IMR-90 (cell line): ENCODE measurements around the gene SLC6A20. TPM values are rescaled to one million over a fixed set of nuclear protein-coding genes. Genes with fewer than 3 reads are reported as not detected.

Experiments
- ATAC-seq: fragments of 200-7000 bp; cut with Tn5 transposase; 2 replicates; pipeline ENCODE4 v1.9.1; 2020; ENCODE audit warnings: low read depth, mild to moderate bottlenecking, moderate library complexity
- BruUV-seq: library from RNA; stranded (reverse); fragments of 400-500 nt; replicated peaks from 2 replicates; lab custom pipeline; 2021; lab: Mats Ljungman, UMichigan
- CTCF ChIA-PET: fragments of 300-600 bp; formaldehyde crosslinking; extraction: SDS; loops from one replicate; lab custom pipeline; 2021; ENCODE audit warnings: antibody characterized with exemption; lab: Yijun Ruan, JAX
- POLR2A ChIA-PET: fragments of 300-600 bp; sonication (Branson Sonifier 250); formaldehyde crosslinking; loops from one replicate; lab custom pipeline; 2022; ENCODE audit warnings: antibody characterized with exemption; ENCODE audit not compliant: unreplicated experiment; lab: Charles Lee
- DNase-seq: peaks from one replicate; pipeline ENCODE4 v3.0.0; 2013
- H2AFZ ChIP-seq: replicated peaks from 2 replicates; pipeline ENCODE3; 2013; ENCODE audit warnings: low read length, mild to moderate bottlenecking; ENCODE audit not compliant: poor library complexity
- H2AK5ac ChIP-seq: 2 replicates; pipeline ENCODE4 v1.6.1; 2013; ENCODE audit warnings: low read depth, low read length, inconsistent platforms
- H2AK9ac ChIP-seq: replicated peaks from 2 replicates; pipeline ENCODE3; 2013; ENCODE audit warnings: mild to moderate bottlenecking, low read depth, low read length, moderate library complexity; ENCODE audit not compliant: poor library complexity
- H2BK120ac ChIP-seq: 2 replicates; pipeline ENCODE4 v1.6.1; 2013; ENCODE audit warnings: low read depth, low read length, inconsistent platforms
- H2BK15ac ChIP-seq: 3 replicates; pipeline ENCODE4 v1.6.1; 2013; ENCODE audit warnings: low read depth, low read length, inconsistent platforms
- H2BK20ac ChIP-seq: 2 replicates; pipeline ENCODE4 v1.6.1; 2013; ENCODE audit warnings: low read depth, mild to moderate bottlenecking, inconsistent platforms, low read length, moderate library complexity
- H2BK5ac ChIP-seq: 2 replicates; pipeline ENCODE4 v1.6.1; 2013; ENCODE audit warnings: mild to moderate bottlenecking, low read depth, low read length, inconsistent platforms; ENCODE audit not compliant: poor library complexity, severe bottlenecking
- H3K14ac ChIP-seq: replicated peaks from 2 replicates; pipeline ENCODE4 v1.6.1; 2013; ENCODE audit warnings: low read depth, low read length, inconsistent platforms
- H3K18ac ChIP-seq: 2 replicates; pipeline ENCODE4 v1.6.1; 2013; ENCODE audit warnings: low read depth, low read length, control low read depth
- H3K23ac ChIP-seq: 2 replicates; pipeline ENCODE4 v1.6.1; 2013; ENCODE audit warnings: low read depth, low read length, inconsistent platforms
- H3K27ac ChIP-seq: 2 replicates; pipeline ENCODE4 v1.5.1; 2013; ENCODE audit warnings: mild to moderate bottlenecking, control low read depth, low read length; ENCODE audit not compliant: insufficient read depth
- H3K27me3 ChIP-seq: 2 replicates; pipeline ENCODE4 v1.6.1; 2013; ENCODE audit warnings: low read length; ENCODE audit not compliant: control insufficient read depth, insufficient read depth
- H3K36me3 ChIP-seq: 2 replicates; pipeline ENCODE4 v1.6.1; 2013; ENCODE audit warnings: low read length, mixed read lengths; ENCODE audit not compliant: control insufficient read depth, insufficient read depth
- H3K4ac ChIP-seq: 2 replicates; pipeline ENCODE4 v1.6.1; 2013; ENCODE audit warnings: low read depth, low read length, inconsistent platforms
- H3K4me1 ChIP-seq: 2 replicates; pipeline ENCODE4 v1.6.1; 2013; ENCODE audit warnings: low read length, mixed read lengths; ENCODE audit not compliant: control insufficient read depth, insufficient read depth
- H3K4me2 ChIP-seq: 2 replicates; pipeline ENCODE4 v1.6.1; 2013; ENCODE audit warnings: low read depth, mild to moderate bottlenecking, control low read depth, low read length, moderate library complexity
- H3K4me3 ChIP-seq: 2 replicates; pipeline ENCODE4 v1.5.1; 2013; ENCODE audit warnings: low read depth, mild to moderate bottlenecking, control low read depth, low read length, moderate library complexity; ENCODE audit not compliant: insufficient read depth
- H3K56ac ChIP-seq: 2 replicates; pipeline ENCODE4 v1.6.1; 2013; ENCODE audit warnings: low read length, inconsistent platforms; ENCODE audit not compliant: insufficient read depth; ENCODE audit errors: extremely low read depth
- H3K79me1 ChIP-seq, 2 experiments: 2 replicates each; pipeline ENCODE4 v1.6.1; 2013; ENCODE audit warnings: low read length in 2 of 2, inconsistent platforms in 1 of 2, low read depth in 1 of 2
- H3K9ac ChIP-seq: 2 replicates; pipeline ENCODE4 v1.6.1; 2013; ENCODE audit warnings: low read depth, low read length, control low read depth
- H3K9me1 ChIP-seq: 2 replicates; pipeline ENCODE4 v1.6.1; 2013; ENCODE audit warnings: low read length, inconsistent platforms; ENCODE audit not compliant: insufficient read depth
- H3K9me3 ChIP-seq: 2 replicates; pipeline ENCODE4 v1.6.1; 2013; ENCODE audit warnings: low read length; ENCODE audit not compliant: control insufficient read depth, insufficient read depth
- H4K20me1 ChIP-seq: 2 replicates; pipeline ENCODE4 v1.6.1; 2013; ENCODE audit warnings: low read length, inconsistent platforms; ENCODE audit not compliant: insufficient read depth
- H4K5ac ChIP-seq: 2 replicates; pipeline ENCODE4 v1.6.1; 2013; ENCODE audit warnings: mild to moderate bottlenecking, low read depth, low read length, control low read depth
- H4K8ac ChIP-seq, 2 experiments: 2 replicates each; pipeline ENCODE4 v1.6.1; 2013; ENCODE audit warnings: low read depth in 2 of 2, low read length in 2 of 2, control low read depth in 1 of 2, inconsistent platforms in 1 of 2
- H4K91ac ChIP-seq: 2 replicates; pipeline ENCODE4 v1.6.1; 2013; ENCODE audit warnings: low read depth, low read length, inconsistent platforms; ENCODE audit not compliant: insufficient read depth
- BHLHE40 ChIP-seq: fragments of 150-350 bp; IDR thresholded peaks from 2 replicates; pipeline ENCODE4 v1.6.1; 2016; ENCODE audit warnings: mild to moderate bottlenecking, low read depth, low read length
- CEBPB ChIP-seq: IDR thresholded peaks from 2 replicates; pipeline ENCODE4 v1.6.1; 2012; ENCODE audit warnings: low read depth, low read length, improper control_type of control experiment
- CHD1 ChIP-seq: IDR thresholded peaks from 2 replicates; pipeline ENCODE4 v1.6.1; 2012; ENCODE audit warnings: low read depth, low read length, improper control_type of control experiment
- CTCF ChIP-seq: conservative IDR thresholded peaks from 2 replicates; pipeline ENCODE4 v1.5.1; 2012; ENCODE audit warnings: mild to moderate bottlenecking, low read depth, low read length, improper control_type of control experiment
- ELK1 ChIP-seq: fragments of 150-350 bp; IDR thresholded peaks from 2 replicates; pipeline ENCODE4 v1.6.1; 2016; ENCODE audit warnings: low read depth, mild to moderate bottlenecking, low read length, moderate library complexity, borderline replicate concordance
- FOS ChIP-seq: fragments of 150-350 bp; IDR thresholded peaks from 2 replicates; pipeline ENCODE4 v1.6.1; 2016; ENCODE audit warnings: low read depth, low read length
- MAFK ChIP-seq: IDR thresholded peaks from 2 replicates; pipeline ENCODE4 v1.6.1; 2012; ENCODE audit warnings: low read depth, low read length, improper control_type of control experiment
- MAZ ChIP-seq: IDR thresholded peaks from 2 replicates; pipeline ENCODE4 v1.6.1; 2012; ENCODE audit warnings: low read depth, mild to moderate bottlenecking, low read length, improper control_type of control experiment, moderate library complexity, borderline replicate concordance
- MXI1 ChIP-seq: IDR thresholded peaks from 2 replicates; pipeline ENCODE4 v1.6.1; 2012; ENCODE audit warnings: low read depth, mild to moderate bottlenecking, low read length, moderate library complexity, borderline replicate concordance
- POLR2A ChIP-seq: IDR thresholded peaks from 2 replicates; pipeline ENCODE4 v1.6.1; 2012; ENCODE audit warnings: mild to moderate bottlenecking, low read depth, low read length
- RAD21 ChIP-seq: IDR thresholded peaks from 2 replicates; pipeline ENCODE4 v1.6.1; 2012; ENCODE audit warnings: low read length, improper control_type of control experiment
- RFX5 ChIP-seq: IDR thresholded peaks from 2 replicates; pipeline ENCODE4 v1.8.0; 2012; ENCODE audit warnings: low read depth, mild to moderate bottlenecking, low read length, moderate library complexity
- USF2 ChIP-seq: fragments of 150-350 bp; IDR thresholded peaks from 2 replicates; pipeline ENCODE4 v1.6.1; 2017; ENCODE audit warnings: mild to moderate bottlenecking, antibody characterized with exemption, low read length, low read depth
- whole genome bisulfite sequencing, 2 experiments: methylation state at CpG; one replicate each; pipeline versions ENCODE4 v1.1.5 to v1.1.7; 2013; ENCODE audit warnings: missing lambda C conversion rate in 2 of 2; ENCODE audit not compliant: insufficient read length in 1 of 2; ENCODE audit errors: extremely low coverage in 2 of 2; 5-methylcytosine and 5-hydroxymethylcytosine counted together
- dilution Hi-C: fragments of 300-500 bp; cut with HindIII; formaldehyde crosslinking; loops from one replicate; pipeline ENCODE4 v1.14.3; 2018; ENCODE audit warnings: low sequenced_read_pairs; ENCODE audit not compliant: unreplicated experiment
- in situ Hi-C: fragments of 300-500 bp; cut with MboI; formaldehyde crosslinking; loops from 3 replicates; pipeline ENCODE4 v1.14.3; 2019; ENCODE audit warnings: low sequenced_read_pairs, inconsistent platforms, mixed read lengths
- intact Hi-C: fragments of 100-400 bp; cut with micrococcal nuclease; formaldehyde crosslinking; loops from 2 replicates; pipeline ENCODE4 v1.10.0; 2022
- polyA plus RNA-seq, 3 experiments: library from polyadenylated mRNA; depleted of rRNA; stranded (reverse); fragments of >200 nt; gene quantifications; 2 replicates each; pipeline ENCODE4 v1.2.3, GENCODE V29; 2012; ENCODE audit warnings: low replicate concordance in 1 of 3
- total RNA-seq: library from RNA; depleted of rRNA; stranded (reverse); fragments of >200 nt; gene quantifications from 2 replicates; pipeline ENCODE4 v1.2.3, GENCODE V29; 2012

The SLC6A20 gene
- total and polyA plus RNA-seq, 2 of the 4 experiments (the other 2 are of a cell fraction), result not detected

- Histone ChIP-seq H4K5ac (no peak overlapping the region), H3K56ac (no peak overlapping the region), H3K4me1 (no peaks in the 10 kb centered on the region), H3K4me3 (no peak overlapping the region), H3K9me1 (no peaks in the 10 kb centered on the region), H2BK20ac (no peak overlapping the region), H2BK5ac (no peak overlapping the region), H3K27me3 (peaks cover 80% of the 10 kb centered on the region), H3K79me1 (no peaks in the 10 kb centered on the region), H2AK9ac (no peak overlapping the region), H3K9ac (no peak overlapping the region), H4K20me1 (no peaks in the 10 kb centered on the region), H3K23ac (no peak overlapping the region), H2BK15ac (no peak overlapping the region), H3K14ac (no peak overlapping the region), H2AFZ (no peak overlapping the region), H4K91ac (no peak overlapping the region), H3K27ac (no peak overlapping the region), H3K18ac (no peak overlapping the region), H3K4me2 (no peak overlapping the region), H3K4ac (no peak overlapping the region), H3K9me3 (peaks cover 5% of the 10 kb centered on the region; the same call in 1 of the 2 replicates), H2BK120ac (no peak overlapping the region), H4K8ac (no peak overlapping the region), H3K36me3 (no peaks in the 10 kb centered on the region), H2AK5ac (no peak overlapping the region)
- intact Hi-C loops (no loop called here), in situ Hi-C loops (no loop called here), dilution Hi-C loops (no loop called here)
- TF ChIP-seq USF2, result no peak
- no peak for TF ChIP-seq RAD21
- TF ChIP-seq MAFK, result no peak
- no peak for TF ChIP-seq MXI1
- TF ChIP-seq CTCF, result no peak
- TF ChIP-seq FOS, result no peak
- no peak for TF ChIP-seq RFX5
- no peak for TF ChIP-seq MAZ
- no peak for TF ChIP-seq ELK1
- no peak for TF ChIP-seq BHLHE40
- no peak for TF ChIP-seq POLR2A
- no peak for TF ChIP-seq CEBPB
- TF ChIP-seq CHD1, result no peak
- BruUV-seq, result no TSS peak
- DNase-seq (no peak), ATAC-seq (no peak)
- ChIA-PET CTCF (no interaction called here), POLR2A (no interaction called here)
- 33% methylated on average over 1 of the region's 3 CpGs; no CpG with 5 or more reads in 1 of the 2 experiments for whole genome bisulfite sequencing, 2 experiments
Measured at GRCh38 chr3:45776301-45776595, 20.1 kb downstream of the SLC6A20 start.
